Esophagus muscularis mucosa (tissue), 4 donors: Measurements from ENCODE around the gene CTNNA2. TPM values are rescaled to one million over a fixed set of nuclear protein-coding genes. Genes with fewer than 3 reads are reported as not detected.

ENCODE experiments used
- DNase-seq: peaks from one replicate; pipeline ENCODE4 v3.0.0-alpha.2; 2017; ENCODE audit errors: extremely low spot score
- H3K27ac ChIP-seq, 4 donors: fragments of 200-600 bp; sonication (generic); replicated peaks in 1 of 4; 1 replicate in 3 of 4; 2 replicates in 1 of 4; pipeline ENCODE4 v1.5.1; 2016 to 2019; ENCODE audit warnings: mild to moderate bottlenecking in 1 of 4
- H3K27me3 ChIP-seq, 4 donors: fragments of 200-600 bp; sonication (generic); one replicate each; pipeline versions ENCODE4 v1.5.1 to v1.6.0; 2016 to 2019
- H3K36me3 ChIP-seq, 4 donors: fragments of 200-600 bp; sonication (generic); one replicate each; pipeline ENCODE4 v1.5.1; 2016 to 2019
- H3K4me1 ChIP-seq, 4 donors: fragments of 200-600 bp; sonication (generic); one replicate each; pipeline ENCODE4 v1.5.1; 2016 to 2019
- H3K4me3 ChIP-seq, 4 donors: fragments of 200-600 bp; sonication (generic); 1 replicate in 2 of 4; 2 replicates in 2 of 4; pipeline ENCODE4 v1.5.1; 2016 to 2019; ENCODE audit warnings: mild to moderate bottlenecking in 4 of 4, moderate library complexity in 1 of 4
- H3K9me3 ChIP-seq, 4 donors: fragments of 200-600 bp; sonication (generic); 1 replicate in 3 of 4; 2 replicates in 1 of 4; pipeline ENCODE4 v1.5.1; 2016 to 2019
- EP300 ChIP-seq: sonication (generic); formaldehyde crosslinking; IDR thresholded peaks from one replicate; pipeline ENCODE4 v1.6.1; 2017; ENCODE audit warnings: antibody characterized with exemption
- POLR2A ChIP-seq: fragments of 450-650 bp; IDR thresholded peaks from one replicate; pipeline ENCODE4 v1.6.1; 2017; ENCODE audit warnings: antibody characterized with exemption, moderate library complexity, mild to moderate bottlenecking, low read depth
- POLR2AphosphoS5 ChIP-seq, 2 donors: sonication (generic); formaldehyde crosslinking; IDR thresholded peaks; one replicate each; pipeline ENCODE4 v1.6.1; 2017; ENCODE audit warnings: antibody characterized with exemption in 2 of 2
- WGBS: methylation state at CpG from one replicate; pipeline ENCODE4 v1.1.5; 2018; 5-methylcytosine and 5-hydroxymethylcytosine counted together
- intact Hi-C: fragments of 100-400 bp; cut with DNase I; formaldehyde crosslinking; loops from one replicate; pipeline ENCODE4 v1.15.1; 2023
- total RNA-seq, 4 donors: library from RNA; depleted of rRNA; stranded (reverse); fragments of >200 nt; gene quantifications; one replicate each; pipeline versions ENCODE4 v1.1.0 to v1.2.1, GENCODE V29; 2016
- TF ChIP-seq, protein P1 (sequence below), 3 experiments: fragments of 200-600 bp in 2 of 3; fragments of 450-650 bp in 1 of 3; sonication (generic) in 2 of 3; IDR thresholded peaks; one replicate each; pipeline ENCODE4 v1.5.1; 2017 to 2019; ENCODE audit warnings: antibody characterized with exemption in 3 of 3, mild to moderate bottlenecking in 2 of 3, moderate library complexity in 1 of 3

Gene CTNNA2
- total RNA-seq, 4 donors from 2014 or later: 0.42 to 2.5 (median 1.1) TPM

DNA sequence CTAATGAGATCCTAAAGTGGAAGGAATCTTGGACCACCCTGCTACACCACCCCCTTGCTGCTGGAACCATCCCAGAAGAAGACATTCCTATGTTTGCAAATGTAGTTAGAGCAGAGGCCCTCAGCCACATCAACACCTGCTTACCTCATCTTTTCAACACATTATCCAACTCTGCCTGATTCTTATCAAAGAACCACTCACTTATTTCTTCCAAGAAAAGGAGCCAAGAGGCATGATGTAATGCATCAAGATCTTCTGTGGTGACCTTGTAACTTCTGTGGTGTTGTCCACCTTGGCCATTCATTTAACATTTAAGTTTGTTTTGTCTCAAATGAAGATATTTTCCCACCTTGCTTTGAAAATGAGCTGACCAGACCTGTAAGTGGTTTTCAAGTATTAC lies 338.1 kb downstream of the CTNNA2 start:
- no peaks in the 10 kb centered on the region for H3K36me3 ChIP-seq
- no peak for DNase-seq
- no peak for TF ChIP-seq EP300
- TF ChIP-seq POLR2AphosphoS5 (IDR thresholded peaks at IDR 0.05): no peak
- no peak overlapping the region for H3K27ac ChIP-seq
- H3K4me3 ChIP-seq: no peak overlapping the region
- no peaks in the 10 kb centered on the region for H3K4me1 ChIP-seq
- intact Hi-C loops: no loop called here
- H3K9me3 ChIP-seq: no peaks in the 10 kb centered on the region
- no peaks in the 10 kb centered on the region for H3K27me3 ChIP-seq

DNA sequence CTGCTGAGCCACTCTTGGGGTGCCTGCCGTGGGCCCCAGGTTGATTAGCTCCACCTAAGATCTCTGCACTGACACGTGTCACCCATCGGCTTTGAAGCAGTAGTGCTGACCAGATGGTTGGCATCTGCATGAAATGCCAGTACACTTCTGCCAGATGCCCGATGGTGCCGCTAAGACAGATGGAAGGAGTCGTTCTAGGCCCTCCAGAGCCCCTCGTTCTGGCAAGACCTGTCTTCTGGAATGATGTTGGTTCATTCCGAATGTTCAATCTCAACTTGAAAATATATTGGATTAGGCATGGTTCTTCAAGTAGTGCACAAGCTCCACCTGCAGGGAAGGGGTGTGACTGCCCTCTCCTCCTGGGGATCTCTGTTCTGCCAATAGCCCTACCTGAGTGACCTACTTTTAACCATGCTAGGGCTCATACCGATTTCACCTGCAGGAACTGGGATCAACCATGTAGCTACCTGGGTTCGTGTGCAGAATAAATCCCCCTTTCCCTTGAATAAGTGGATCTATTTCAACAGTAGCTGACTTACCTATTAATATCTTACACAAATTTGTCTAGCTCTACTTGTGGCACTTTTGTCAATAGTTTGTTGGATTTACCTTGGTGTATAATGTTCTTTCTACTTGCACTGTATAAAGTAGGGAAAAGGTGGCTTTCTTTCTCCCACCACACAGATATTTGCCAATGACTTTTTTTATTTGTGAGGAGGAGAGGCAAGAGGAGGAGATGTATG lies 342.6 kb downstream of the CTNNA2 start:
- 59% methylated on average over 10 of the region's 10 CpGs for WGBS
- Histone ChIP-seq H3K36me3 (no peaks in the 10 kb centered on the region), H3K27me3 (peaks cover 0 to 4% (median 0%) of the 10 kb centered on the region in 4 donors), H3K4me1 (no peaks in the 10 kb centered on the region), H3K27ac (no peak overlapping the region), H3K4me3 (no peak overlapping the region), H3K9me3 (no peaks in the 10 kb centered on the region)
- no peak for TF ChIP-seq POLR2A
- TF ChIP-seq, protein P1, sequence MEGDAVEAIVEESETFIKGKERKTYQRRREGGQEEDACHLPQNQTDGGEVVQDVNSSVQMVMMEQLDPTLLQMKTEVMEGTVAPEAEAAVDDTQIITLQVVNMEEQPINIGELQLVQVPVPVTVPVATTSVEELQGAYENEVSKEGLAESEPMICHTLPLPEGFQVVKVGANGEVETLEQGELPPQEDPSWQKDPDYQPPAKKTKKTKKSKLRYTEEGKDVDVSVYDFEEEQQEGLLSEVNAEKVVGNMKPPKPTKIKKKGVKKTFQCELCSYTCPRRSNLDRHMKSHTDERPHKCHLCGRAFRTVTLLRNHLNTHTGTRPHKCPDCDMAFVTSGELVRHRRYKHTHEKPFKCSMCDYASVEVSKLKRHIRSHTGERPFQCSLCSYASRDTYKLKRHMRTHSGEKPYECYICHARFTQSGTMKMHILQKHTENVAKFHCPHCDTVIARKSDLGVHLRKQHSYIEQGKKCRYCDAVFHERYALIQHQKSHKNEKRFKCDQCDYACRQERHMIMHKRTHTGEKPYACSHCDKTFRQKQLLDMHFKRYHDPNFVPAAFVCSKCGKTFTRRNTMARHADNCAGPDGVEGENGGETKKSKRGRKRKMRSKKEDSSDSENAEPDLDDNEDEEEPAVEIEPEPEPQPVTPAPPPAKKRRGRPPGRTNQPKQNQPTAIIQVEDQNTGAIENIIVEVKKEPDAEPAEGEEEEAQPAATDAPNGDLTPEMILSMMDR (IDR thresholded peaks at IDR 0.05): no peak
- no peak for TF ChIP-seq POLR2AphosphoS5 (IDR thresholded peaks at IDR 0.05)
- no peak for TF ChIP-seq EP300
- intact Hi-C loops: no loop called here
- DNase-seq: peak; percentile 77

DNA sequence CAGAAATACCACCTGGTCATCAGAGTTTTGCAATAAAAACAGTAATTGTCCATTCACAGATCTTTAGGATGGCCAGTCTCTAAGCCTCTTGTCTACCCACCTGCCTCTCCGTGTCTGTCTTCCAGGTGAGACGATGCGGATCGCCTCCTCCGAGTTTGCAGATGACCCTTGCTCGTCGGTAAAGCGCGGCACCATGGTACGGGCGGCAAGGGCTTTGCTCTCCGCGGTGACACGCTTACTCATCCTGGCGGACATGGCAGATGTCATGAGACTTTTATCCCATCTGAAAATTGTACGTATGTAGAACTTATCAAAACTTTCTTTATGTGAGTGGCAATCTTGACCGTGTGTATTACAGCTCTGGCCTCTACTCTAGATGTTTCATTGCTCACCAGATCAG lies 345.0 kb downstream of the CTNNA2 start:
- no peaks in the 10 kb centered on the region for H3K4me1 ChIP-seq
- TF ChIP-seq POLR2AphosphoS5 (IDR thresholded peaks at IDR 0.05) (no peak), EP300 (no peak)
- TF ChIP-seq, protein P1 (IDR thresholded peaks at IDR 0.05): no peak
- H3K9me3 ChIP-seq: no peaks in the 10 kb centered on the region
- DNase-seq: peak; percentile 74
- no peak overlapping the region for H3K27ac ChIP-seq
- WGBS: 97% methylated on average over 17 of the region's 17 CpGs
- peaks cover 0 to 4% (median 0%) of the 10 kb centered on the region in 4 donors for H3K27me3 ChIP-seq
- H3K4me3 ChIP-seq: no peak overlapping the region
- no peaks in the 10 kb centered on the region for H3K36me3 ChIP-seq
- intact Hi-C loops: no loop called here

DNA sequence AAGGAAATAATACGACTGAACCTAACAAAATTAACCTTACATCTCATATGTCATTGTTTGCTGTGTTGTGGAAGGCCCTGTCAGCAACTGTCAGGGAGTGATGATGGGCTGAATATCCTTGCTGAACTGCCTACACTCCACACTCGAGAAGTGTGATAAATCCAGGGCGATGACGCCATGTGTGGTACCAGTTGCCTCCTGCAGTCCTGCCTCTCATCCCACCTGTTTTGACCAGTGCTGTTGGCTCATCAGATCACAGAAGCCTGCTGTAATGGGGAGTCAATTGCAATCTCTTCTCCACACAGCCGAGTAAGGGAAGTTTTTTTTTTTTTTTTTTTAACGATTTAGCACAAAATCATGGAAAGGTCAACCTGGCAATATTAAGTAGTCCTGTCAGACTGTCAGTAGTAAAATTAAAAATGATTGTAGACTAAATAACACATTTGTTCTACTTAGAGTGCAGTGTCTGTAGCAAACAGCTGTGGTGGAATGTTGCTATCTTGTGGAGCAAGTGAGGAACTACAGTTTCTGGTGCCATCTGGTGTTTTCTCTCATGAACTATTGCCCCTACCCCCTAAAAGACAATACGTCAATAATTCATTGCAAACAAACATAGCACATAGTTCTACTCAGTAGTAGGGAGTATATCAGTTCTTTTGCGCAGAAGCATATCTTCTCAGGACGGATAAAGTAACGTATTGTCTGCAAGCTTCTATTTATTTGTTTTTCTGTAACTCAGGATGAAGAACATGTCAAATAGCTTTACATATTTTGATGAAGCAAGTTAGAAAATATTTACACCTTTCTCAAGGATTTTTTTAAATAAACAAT lies 347.6 kb downstream of the CTNNA2 start:
- H3K4me1 ChIP-seq: no peaks in the 10 kb centered on the region
- H3K9me3 ChIP-seq: no peaks in the 10 kb centered on the region
- intact Hi-C loops: no loop called here
- no peak for DNase-seq
- TF ChIP-seq POLR2A: no peak
- TF ChIP-seq, protein P1 (IDR thresholded peaks at IDR 0.05): peak in 1 of 3 experiments; percentile 10
- no peak for TF ChIP-seq EP300
- no peak for TF ChIP-seq POLR2AphosphoS5 (IDR thresholded peaks at IDR 0.05)
- H3K4me3 ChIP-seq: no peak overlapping the region
- whole genome bisulfite sequencing: 40% methylated on average over 10 of the region's 10 CpGs
- peaks cover 0 to 4% (median 0%) of the 10 kb centered on the region in 4 donors for H3K27me3 ChIP-seq
- no peaks in the 10 kb centered on the region for H3K36me3 ChIP-seq
- H3K27ac ChIP-seq: no peak overlapping the region

DNA sequence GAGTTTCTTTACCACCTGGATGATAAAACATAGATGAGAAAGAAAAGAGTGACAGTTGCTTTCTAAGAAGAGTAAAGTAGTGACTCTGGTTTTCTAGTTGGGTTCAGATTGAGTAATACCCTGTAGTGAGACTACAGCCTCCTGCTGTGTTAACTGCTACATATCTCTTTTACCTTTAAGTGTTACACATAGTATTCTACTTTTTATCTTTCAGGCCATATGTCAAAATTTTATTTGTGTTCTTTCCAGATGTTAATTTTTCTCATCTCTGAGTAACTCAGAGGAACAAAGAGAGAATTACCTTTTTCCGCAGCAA lies 348.2 kb downstream of the CTNNA2 start:
- Histone ChIP-seq H3K36me3 (no peaks in the 10 kb centered on the region), H3K9me3 (no peaks in the 10 kb centered on the region), H3K27ac (no peak overlapping the region), H3K27me3 (peaks cover 0 to 4% (median 0%) of the 10 kb centered on the region in 4 donors), H3K4me3 (no peak overlapping the region), H3K4me1 (no peaks in the 10 kb centered on the region)
- intact Hi-C loops: no loop called here
- no peak for DNase-seq
- 29% methylated on average over 1 of the region's 1 CpG for WGBS
- TF ChIP-seq POLR2A (no peak), POLR2AphosphoS5 (IDR thresholded peaks at IDR 0.05) (no peak), EP300 (no peak)
- TF ChIP-seq, protein P1 (IDR thresholded peaks at IDR 0.05): no peak
